PC-3 (cell line): ENCODE measurements around the gene RTCB.

Experiments
- CTCF ChIP-seq: fragments of 300-600 bp; sonication (generic); conservative IDR thresholded peaks from 2 replicates; pipeline ENCODE4 v1.5.1; 2017; ENCODE audit warnings: antibody characterized with exemption, low read depth, mild to moderate bottlenecking, low read length
- EZH2 ChIP-seq: fragments of 300-600 bp; sonication (generic); IDR thresholded peaks from one replicate; pipeline ENCODE4 v1.6.1; 2017; ENCODE audit warnings: antibody characterized with exemption, mild to moderate bottlenecking, low read length; ENCODE audit not compliant: unreplicated experiment

GRCh38 chr22:32411829-32412592, at the start of gene RTCB:
- no peak for TF ChIP-seq CTCF
- TF ChIP-seq EZH2: no peak
